GM23248 (cell line): ENCODE results near the gene SUSD4. TPM values are rescaled to one million over a fixed set of nuclear protein-coding genes. Genes with fewer than 3 reads are reported as not detected.
A peak's percentile ranks its signal among the peaks of the same experiment; 100 is the strongest.

ENCODE experiments used
- DNase-seq: peaks from one replicate; pipeline ENCODE4 v3.0.0-alpha.2; 2015
- H2AFZ ChIP-seq: fragments of 200-600 bp; sonication (generic); 2 replicates; pipeline ENCODE4 v1.6.1; 2016; ENCODE audit warnings: antibody characterized with exemption
- H3F3A ChIP-seq: fragments of 200-600 bp; sonication (generic); 2 replicates; pipeline ENCODE4 v1.6.1; 2016; ENCODE audit warnings: mild to moderate bottlenecking, antibody characterized with exemption, mixed run types; ENCODE audit not compliant: insufficient read depth
- H3K27ac ChIP-seq: fragments of 200-600 bp; sonication (generic); 2 replicates; pipeline ENCODE4 v1.5.1; 2016; ENCODE audit warnings: mild to moderate bottlenecking
- H3K27me3 ChIP-seq: fragments of 200-600 bp; sonication (generic); replicated peaks from 2 replicates; pipeline ENCODE4 v1.6.1; 2016; ENCODE audit warnings: mild to moderate bottlenecking; ENCODE audit not compliant: insufficient read depth
- H3K36me3 ChIP-seq: fragments of 200-600 bp; sonication (generic); 2 replicates; pipeline ENCODE4 v1.6.1; 2016; ENCODE audit warnings: low read depth, mild to moderate bottlenecking
- H3K4me1 ChIP-seq: fragments of 200-600 bp; sonication (generic); 2 replicates; pipeline ENCODE4 v1.6.1; 2016; ENCODE audit warnings: mild to moderate bottlenecking; ENCODE audit not compliant: insufficient read depth
- H3K4me2 ChIP-seq: fragments of 200-600 bp; sonication (generic); one replicate; pipeline ENCODE4 v1.6.1; 2016; ENCODE audit warnings: mild to moderate bottlenecking; ENCODE audit not compliant: unreplicated experiment
- H3K4me3 ChIP-seq: fragments of 200-600 bp; sonication (generic); 2 replicates; pipeline ENCODE4 v1.5.1; 2016; ENCODE audit warnings: mild to moderate bottlenecking
- H3K79me2 ChIP-seq: fragments of 200-600 bp; sonication (generic); 2 replicates; pipeline ENCODE4 v1.6.1; 2016; ENCODE audit warnings: mild to moderate bottlenecking; ENCODE audit not compliant: insufficient read depth
- H3K9ac ChIP-seq: fragments of 200-600 bp; sonication (generic); 2 replicates; pipeline ENCODE4 v1.6.1; 2016; ENCODE audit warnings: mild to moderate bottlenecking
- H3K9me2 ChIP-seq: fragments of 200-600 bp; sonication (generic); 2 replicates; pipeline ENCODE4 v1.6.1; 2016; ENCODE audit warnings: mixed run types, mild to moderate bottlenecking, moderate library complexity; ENCODE audit not compliant: insufficient read depth
- H3K9me3 ChIP-seq: fragments of 200-600 bp; sonication (generic); one replicate; pipeline ENCODE4 v1.6.1; 2017; ENCODE audit warnings: low read depth
- H4K20me1 ChIP-seq: fragments of 200-600 bp; sonication (generic); 2 replicates; pipeline ENCODE4 v1.6.0; 2016; ENCODE audit not compliant: insufficient read depth
- EZH2 ChIP-seq: fragments of 200-600 bp; sonication (generic); IDR thresholded peaks from 2 replicates; pipeline ENCODE4 v1.6.1; 2018; ENCODE audit warnings: antibody characterized with exemption, mild to moderate bottlenecking; ENCODE audit not compliant: insufficient read depth, poor library complexity, severe bottlenecking
- EZH2phosphoT487 ChIP-seq: fragments of 200-600 bp; sonication (generic); IDR thresholded peaks from 2 replicates; pipeline ENCODE4 v1.6.1; 2018; ENCODE audit warnings: antibody characterized with exemption, moderate library complexity, mild to moderate bottlenecking, low read depth; ENCODE audit not compliant: insufficient read depth
- WGBS, 2 experiments: methylation state at CpG; one replicate each; pipeline ENCODE4 v1.1.6; 2015 to 2017; ENCODE audit warnings: low lambda C conversion rate in 2 of 2, low coverage in 1 of 2; ENCODE audit errors: missing lambda C conversion rate in 2 of 2; 5-methylcytosine and 5-hydroxymethylcytosine counted together
- in situ Hi-C: fragments of 300-500 bp; cut with MboI; formaldehyde crosslinking; loops from 2 replicates; pipeline ENCODE4 v1.15.0; 2020
- polyA plus RNA-seq: library from polyadenylated mRNA; unstranded; fragments of >200 nt; fragmentation: Nextera tagmentation; extraction: Ambion mirVana; gene quantifications from 2 replicates; pipeline ENCODE4 v1.2.1, GENCODE V29; 2016
- total RNA-seq: library from RNA; depleted of rRNA; stranded (reverse); fragments of >200 nt; shearing (Covaris generic); gene quantifications from 2 replicates; pipeline ENCODE4 v1.2.3, GENCODE V29; 2014; rRNA removed

The SUSD4 gene
- total RNA-seq (2.0 and 3.9 TPM in 2 replicates), polyA plus RNA-seq (0.49 and 1.1 TPM in 2 replicates)

- Histone ChIP-seq H3K9ac (no peak within 1 kb of the TSS), H3F3A (no peaks in the 10 kb centered on the region), H3K4me1 (no peaks in the 10 kb centered on the region; the same call in 1 of the 2 replicates), H3K9me2 (no peaks in the 10 kb centered on the region), H3K9me3 (no peaks in the 10 kb centered on the region), H2AFZ (peak within 1 kb of the TSS; percentile 39), H3K36me3 (no peaks in the 10 kb centered on the region), H4K20me1 (no peaks in the 10 kb centered on the region), H3K27me3 (peaks cover 57% of the 10 kb centered on the region), H3K4me2 (peak within 1 kb of the TSS; percentile 65), H3K4me3 (peak within 1 kb of the TSS; percentile 59), H3K27ac (no peak within 1 kb of the TSS), H3K79me2 (no peaks in the 10 kb centered on the region)
- WGBS, 2 experiments = 2 to 3% methylated on average over 38 to 93 of the region's 111 CpGs
- peak; percentile 43 for DNase-seq
- TF ChIP-seq EZH2phosphoT487 = no peak
- peak; percentile 50 for TF ChIP-seq EZH2
- in situ Hi-C loops = no loop called here
Measured at GRCh38 chr1:223363856-223364684, at the start of gene SUSD4. Gene SUSD4, minus strand, starts transcription at chr1:223364176. Its CDS starts 751 bp downstream, at chr1:223363425.

- H3K27me3 ChIP-seq = no peaks in the 10 kb centered on the region
- 0 out of 2 replicates have a peak overlapping the region, but pooled peaks have one; percentile 4 for H3K27ac ChIP-seq
- no peaks in the 10 kb centered on the region for H3K9me3 ChIP-seq
- H4K20me1 ChIP-seq = no peaks in the 10 kb centered on the region
- H3K4me1 ChIP-seq = peaks cover 36% of the 10 kb centered on the region
- no peaks in the 10 kb centered on the region for H3K9me2 ChIP-seq
- peak overlapping the region; percentile 49 for H3K4me2 ChIP-seq
- DNase-seq = peak; percentile 69
- TF ChIP-seq EZH2 = no peak
- TF ChIP-seq EZH2phosphoT487 = no peak
- H3F3A ChIP-seq = peaks cover 34% of the 10 kb centered on the region
- H3K9ac ChIP-seq = no peak overlapping the region
- 35 to 41% methylated on average over 2 of the region's 2 CpGs for WGBS, 2 experiments
- in situ Hi-C loops = no loop called here
- no peak overlapping the region for H2AFZ ChIP-seq
- H3K4me3 ChIP-seq = peak overlapping the region; percentile 21
- no peaks in the 10 kb centered on the region for H3K79me2 ChIP-seq
- no peaks in the 10 kb centered on the region for H3K36me3 ChIP-seq
Measured at GRCh38 chr1:223413216-223413615, 49.2 kb upstream of the SUSD4 start.

- Histone ChIP-seq H3K27me3 (no peaks in the 10 kb centered on the region), H3K79me2 (no peaks in the 10 kb centered on the region), H3K4me3 (peak overlapping the region; percentile 55; the same call in 1 of the 2 replicates), H4K20me1 (no peaks in the 10 kb centered on the region), H3K4me1 (peaks cover 36% of the 10 kb centered on the region), H3K9me3 (no peaks in the 10 kb centered on the region), H3K27ac (0 out of 2 replicates have a peak overlapping the region, but pooled peaks have one; percentile 44), H3K36me3 (no peaks in the 10 kb centered on the region), H3F3A (peaks cover 34% of the 10 kb centered on the region), H3K9ac (no peak overlapping the region), H2AFZ (no peak overlapping the region), H3K4me2 (peak overlapping the region; percentile 67), H3K9me2 (no peaks in the 10 kb centered on the region)
- TF ChIP-seq EZH2phosphoT487 (no peak), EZH2 (no peak)
- no peak for DNase-seq
- in situ Hi-C loops = no loop called here
Measured at GRCh38 chr1:223411710-223412109, 47.7 kb upstream of the SUSD4 start.

- Histone ChIP-seq H3K36me3 (no peaks in the 10 kb centered on the region), H3K9me3 (no peaks in the 10 kb centered on the region), H3K79me2 (no peaks in the 10 kb centered on the region), H3K4me1 (peaks cover 36% of the 10 kb centered on the region), H3K27me3 (no peaks in the 10 kb centered on the region), H3K9me2 (no peaks in the 10 kb centered on the region), H2AFZ (peak overlapping the region; percentile 36), H3K27ac (peak overlapping the region; percentile 44), H4K20me1 (no peaks in the 10 kb centered on the region), H3K9ac (peak overlapping the region; percentile 11; the same call in 1 of the 2 replicates), H3K4me2 (peak overlapping the region; percentile 67), H3K4me3 (peak overlapping the region; percentile 55), H3F3A (peaks cover 34% of the 10 kb centered on the region)
- TF ChIP-seq EZH2 (no peak), EZH2phosphoT487 (no peak)
- in situ Hi-C loops = no loop called here
- WGBS, 2 experiments = 2 to 3% methylated on average over 2 of the region's 2 CpGs
- peak; percentile 88 for DNase-seq
Measured at GRCh38 chr1:223411309-223411708, 47.3 kb upstream of the SUSD4 start.
